Activated CD4-positive, CD25-positive, alpha-beta regulatory T cell treated with anti-CD3 and anti-CD28 coated beads, Interleukin-2, amount 50 U/mL, for 24 hours (primary cell): ENCODE data around the gene SCN1B.
"Not testable (repeated sequence)": the region's sequence is repeated elsewhere in the genome, so short reads cannot be mapped to it uniquely, and the experiment has no call there.

Experiments
- ATAC-seq, 2 donors: fragments of 150-1000 bp; cut with Tn5 transposase; one replicate each; pipeline ENCODE4 v1.10.0; 2021; ENCODE audit warnings: mild to moderate bottlenecking in 1 of 2, moderate library complexity in 1 of 2

Gene SCN1B

DNA sequence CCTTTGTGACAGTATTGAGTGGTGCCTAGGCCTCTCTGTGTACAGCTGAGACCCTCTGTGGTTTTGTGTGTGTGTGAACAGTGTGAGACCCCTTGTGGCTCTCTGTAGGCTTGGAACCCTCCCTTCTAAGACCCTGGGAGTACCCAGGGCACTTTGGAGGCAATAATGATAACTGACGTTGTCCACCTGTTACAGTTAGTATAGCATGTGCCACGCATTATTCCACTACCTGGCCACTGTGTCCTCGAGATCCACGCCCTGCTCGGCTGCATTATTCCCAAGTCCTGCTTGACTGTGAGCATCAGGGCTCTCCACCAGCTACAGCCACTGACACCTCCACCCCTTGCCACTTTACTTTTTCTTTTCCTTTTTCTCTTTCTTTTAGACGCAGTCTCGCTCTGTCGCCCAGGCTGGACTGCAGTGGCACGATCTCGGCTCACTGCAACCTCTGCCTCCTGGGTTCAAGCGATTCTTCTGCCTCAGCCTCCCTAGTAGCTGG is 28.2 kb upstream of the SCN1B start:
- no peak for ATAC-seq

DNA sequence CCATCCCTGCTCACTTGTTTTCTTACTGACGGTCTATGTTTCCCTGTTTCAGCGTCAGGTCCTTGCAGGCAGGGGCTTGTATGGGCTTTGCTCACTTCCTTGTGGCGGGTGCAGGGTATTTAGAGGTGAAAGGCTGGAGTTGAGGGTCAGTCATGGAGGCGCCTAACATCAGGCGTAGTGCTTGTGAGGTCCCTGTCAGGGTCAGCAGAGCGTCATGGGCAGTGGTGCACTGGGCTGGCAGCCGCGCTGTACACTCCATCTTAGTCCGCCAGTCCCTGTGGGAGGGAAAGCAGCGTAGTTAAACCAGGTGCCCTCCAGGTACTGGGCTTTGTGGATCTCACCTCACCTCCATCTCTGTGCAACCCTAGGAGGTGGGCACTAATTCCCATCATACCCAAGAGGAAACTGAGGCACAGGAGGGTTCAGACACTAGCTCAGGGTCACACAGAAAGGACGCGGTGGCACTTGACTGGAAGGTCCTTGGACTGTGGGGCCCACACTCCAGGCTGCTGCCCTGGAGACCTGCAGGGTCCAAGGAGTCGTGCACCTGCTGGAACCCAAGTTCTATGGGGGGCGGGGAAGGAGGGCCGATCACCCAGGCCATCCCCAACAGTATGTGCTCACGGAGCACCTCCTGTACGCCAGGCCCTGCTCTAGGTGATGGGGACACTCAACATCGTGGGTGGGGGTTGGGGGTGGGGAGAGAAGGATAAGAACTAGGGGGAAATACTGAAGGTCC is 25.6 kb upstream of the SCN1B start:
- ATAC-seq, result no peak

DNA sequence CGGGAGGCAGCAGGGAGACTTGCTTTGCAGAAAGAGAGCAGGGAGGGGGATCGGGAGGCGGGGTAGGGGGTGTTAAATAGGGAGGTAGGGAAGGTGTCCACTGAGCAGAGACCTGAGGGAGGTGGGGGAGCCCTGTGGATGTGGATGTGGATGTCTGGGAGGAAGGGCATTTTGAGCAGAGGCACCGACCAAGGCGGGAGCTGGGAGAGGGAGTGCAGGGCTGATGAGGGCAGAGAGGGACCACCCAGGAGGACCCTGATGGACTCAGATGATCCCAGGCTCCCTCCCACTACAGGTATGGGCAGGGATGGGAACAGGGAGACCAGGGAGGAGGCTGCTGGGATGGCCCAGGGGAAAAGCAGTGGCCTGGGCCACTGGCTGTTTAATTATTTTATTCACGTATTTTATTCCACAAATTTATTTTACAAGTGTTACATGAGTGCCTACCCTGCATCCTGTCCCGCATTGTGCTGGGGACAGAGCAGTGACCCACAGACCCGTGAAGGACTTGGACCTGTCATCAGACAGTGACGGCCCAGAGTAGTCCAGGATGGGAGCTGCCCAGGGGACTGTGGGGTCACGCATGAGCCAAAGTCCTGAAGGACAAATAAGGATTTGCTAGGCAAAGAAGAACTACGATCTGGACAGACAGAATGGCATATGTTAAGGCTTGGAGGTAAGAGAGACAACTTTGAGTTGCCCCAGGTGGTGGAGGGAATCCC is 24.9 kb upstream of the SCN1B start:
- ATAC-seq, result no peak

DNA sequence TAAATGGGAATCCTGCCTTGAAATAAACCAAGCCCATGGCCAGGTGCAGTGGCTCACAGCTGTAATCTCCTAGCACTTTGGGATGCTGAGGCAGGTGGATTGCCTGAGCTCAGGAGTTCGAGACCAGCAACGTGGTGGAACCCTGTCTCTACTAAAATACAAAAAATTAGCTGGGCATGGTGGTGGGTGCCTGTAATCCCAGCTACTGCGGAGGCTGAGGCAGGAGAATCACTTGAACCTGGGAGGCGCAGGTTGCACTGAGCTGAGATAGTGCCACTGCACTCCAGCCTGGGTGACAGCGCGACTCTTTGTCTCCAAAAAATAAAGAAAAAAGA is 24.3 kb upstream of the SCN1B start:
- not testable (repeated sequence) for ATAC-seq

DNA sequence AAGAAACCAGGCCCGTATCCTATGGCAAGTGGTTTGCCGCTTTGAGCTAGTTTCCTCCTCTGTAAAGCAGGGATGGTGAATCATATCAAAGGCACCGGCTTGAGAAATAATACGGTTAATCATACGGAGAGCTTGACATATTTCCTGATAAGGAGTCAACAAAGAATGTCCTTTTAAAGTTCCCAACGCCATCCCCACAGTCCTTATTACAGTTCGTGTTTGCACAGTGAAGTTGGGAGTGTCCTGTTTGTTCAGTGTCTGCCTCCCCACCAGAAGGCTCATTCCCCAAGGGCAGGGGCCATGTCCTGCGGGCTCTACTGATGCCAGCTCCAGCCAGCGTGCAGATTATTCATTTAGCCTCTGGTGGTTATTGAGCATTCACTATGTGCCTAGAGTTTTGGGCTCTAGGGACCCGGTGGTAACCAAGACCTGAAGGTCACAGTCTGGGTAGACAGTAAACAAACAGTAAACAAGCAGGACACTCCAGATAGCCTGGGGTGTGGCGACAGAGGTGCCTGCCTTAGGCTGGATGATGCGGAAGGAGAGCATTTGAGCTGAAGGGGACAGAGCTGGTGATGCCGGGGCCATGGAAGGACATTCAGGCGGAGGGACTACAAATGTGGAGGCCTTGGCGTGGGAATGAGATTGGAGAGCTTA is 23.8 kb upstream of the SCN1B start:
- no peak for ATAC-seq

DNA sequence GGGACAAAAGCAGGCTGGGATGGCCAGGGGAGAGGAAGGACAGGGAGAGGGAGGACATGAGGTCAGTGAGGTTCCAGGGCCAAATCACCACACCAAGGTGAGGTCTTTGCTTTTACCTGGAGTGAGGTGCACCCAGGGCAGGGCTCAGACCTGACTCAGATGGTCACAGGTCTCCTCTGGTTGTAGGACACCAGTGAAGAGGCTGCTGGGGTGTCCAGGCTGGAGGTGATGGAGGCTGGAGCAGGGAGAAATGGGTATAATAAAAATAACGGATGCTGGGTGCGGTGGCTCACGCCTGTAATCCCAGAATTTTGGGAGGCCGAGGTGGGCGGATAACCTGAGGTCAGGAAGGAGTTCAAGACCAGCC is 23.3 kb upstream of the SCN1B start:
- no peak for ATAC-seq

DNA sequence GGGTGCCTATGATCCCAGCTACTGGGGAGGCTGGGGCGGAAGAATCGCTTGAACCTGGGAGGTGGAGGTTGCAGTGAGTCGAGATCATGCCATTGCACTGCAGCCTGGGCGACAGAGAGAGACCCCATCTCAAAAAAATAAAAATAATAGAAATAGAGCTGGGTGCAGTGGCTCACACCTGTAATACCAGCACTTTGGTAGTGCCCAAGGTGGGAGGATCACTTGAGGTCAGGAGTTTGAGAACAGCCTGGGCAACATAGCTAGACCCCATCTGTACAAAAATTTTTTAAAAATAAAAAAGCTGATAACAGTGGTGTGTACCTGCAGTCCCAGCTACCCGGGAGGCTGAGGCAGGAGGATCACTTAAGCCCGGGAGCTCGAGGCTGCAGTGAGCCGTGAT is 22.8 kb upstream of the SCN1B start:
- ATAC-seq, result not testable (repeated sequence)

DNA sequence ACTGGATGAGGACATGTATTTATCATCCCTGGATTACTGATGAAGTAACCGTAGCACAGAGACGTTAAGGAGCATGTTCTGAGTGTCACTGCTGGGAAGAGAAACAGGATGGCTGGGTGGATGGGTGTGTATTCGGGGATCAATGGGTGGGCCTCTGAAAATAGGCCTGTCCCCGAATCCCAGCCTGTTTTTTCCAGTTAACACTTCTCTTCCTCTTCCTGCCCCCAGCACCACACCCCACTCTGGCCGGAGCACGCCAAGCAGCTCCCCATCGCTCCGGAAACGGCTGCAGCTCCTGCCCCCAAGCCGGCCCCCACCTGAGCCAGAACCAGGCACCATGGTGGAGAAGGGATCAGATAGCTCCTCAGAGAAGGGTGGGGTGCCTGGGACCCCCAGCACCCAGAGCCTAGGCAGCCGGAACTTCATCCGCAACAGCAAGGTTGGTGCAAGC is 21.4 kb upstream of the SCN1B start:
- no peak for ATAC-seq

DNA sequence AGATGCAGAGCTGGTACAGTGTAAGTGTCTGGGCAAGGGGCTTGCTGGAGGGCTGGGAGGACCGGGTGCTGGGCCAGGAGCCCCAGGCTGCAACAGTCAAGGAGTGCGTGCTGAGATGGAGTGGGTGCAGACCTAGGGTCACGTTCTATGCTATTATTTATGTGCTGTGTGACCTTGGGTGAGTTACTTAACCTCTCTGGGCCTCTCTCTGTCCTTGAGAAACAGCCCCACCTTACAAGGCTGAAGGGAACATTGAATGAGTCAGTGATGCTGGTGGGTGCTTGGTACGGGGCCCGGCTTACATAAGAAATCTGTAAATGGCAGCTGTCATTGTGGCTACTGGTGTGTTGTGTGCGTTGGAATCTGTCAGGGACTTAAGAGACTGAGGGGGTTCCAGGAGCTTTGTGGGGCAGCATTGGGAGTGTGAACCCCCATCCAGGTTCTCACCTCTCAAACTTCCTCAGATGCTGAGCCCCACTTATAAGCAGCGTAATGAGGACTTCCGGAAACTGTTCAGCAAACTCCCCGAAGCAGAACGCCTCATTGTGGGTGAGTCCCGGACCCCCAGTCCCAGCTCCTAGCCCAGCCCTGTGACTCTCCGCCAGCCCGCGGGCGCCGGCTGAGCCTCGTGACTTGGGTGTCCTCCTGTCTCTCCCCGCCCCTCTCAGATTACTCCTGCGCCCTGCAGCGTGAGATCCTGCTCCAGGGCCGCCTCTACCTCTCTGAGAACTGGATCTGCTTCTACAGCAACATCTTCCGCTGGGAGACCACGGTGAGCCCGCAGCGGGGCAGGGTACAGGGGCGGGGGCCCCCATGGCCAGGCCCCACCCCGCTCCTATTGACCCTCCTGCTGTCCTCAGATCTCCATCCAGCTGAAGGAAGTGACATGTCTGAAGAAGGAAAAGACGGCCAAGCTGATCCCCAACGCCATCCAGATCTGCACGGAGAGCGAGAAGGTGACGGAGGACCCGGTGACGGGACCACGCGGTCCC is 20.6 kb upstream of the SCN1B start:
- no peak for ATAC-seq

DNA sequence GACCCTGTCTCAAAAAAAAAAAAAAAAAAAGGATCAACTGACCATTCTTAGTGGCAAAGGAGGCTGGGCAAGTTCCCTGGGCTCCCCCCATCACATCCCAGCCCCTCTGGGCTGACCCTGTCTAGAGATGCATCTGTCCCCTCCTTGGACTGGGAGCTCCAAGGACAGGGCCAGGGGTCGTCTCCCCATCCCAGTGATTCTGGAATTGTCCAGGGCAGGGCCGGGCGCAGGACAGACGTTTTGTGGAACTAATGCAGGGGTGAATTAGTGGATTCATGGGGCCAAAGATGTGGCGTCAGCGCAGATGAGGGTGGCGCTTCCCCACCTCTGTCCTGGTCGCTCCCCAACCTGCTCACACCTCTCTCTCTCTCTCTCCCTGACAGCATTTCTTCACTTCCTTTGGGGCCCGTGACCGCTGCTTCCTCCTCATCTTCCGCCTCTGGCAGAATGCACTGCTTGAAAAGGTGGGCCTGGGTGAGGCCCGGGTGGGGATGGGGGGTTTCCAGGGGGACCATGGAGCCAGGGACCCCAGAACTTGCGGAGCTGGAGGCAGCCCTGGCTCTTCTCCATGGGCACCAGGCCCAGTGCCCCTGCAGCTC is 19.1 kb upstream of the SCN1B start:
- no peak for ATAC-seq

DNA sequence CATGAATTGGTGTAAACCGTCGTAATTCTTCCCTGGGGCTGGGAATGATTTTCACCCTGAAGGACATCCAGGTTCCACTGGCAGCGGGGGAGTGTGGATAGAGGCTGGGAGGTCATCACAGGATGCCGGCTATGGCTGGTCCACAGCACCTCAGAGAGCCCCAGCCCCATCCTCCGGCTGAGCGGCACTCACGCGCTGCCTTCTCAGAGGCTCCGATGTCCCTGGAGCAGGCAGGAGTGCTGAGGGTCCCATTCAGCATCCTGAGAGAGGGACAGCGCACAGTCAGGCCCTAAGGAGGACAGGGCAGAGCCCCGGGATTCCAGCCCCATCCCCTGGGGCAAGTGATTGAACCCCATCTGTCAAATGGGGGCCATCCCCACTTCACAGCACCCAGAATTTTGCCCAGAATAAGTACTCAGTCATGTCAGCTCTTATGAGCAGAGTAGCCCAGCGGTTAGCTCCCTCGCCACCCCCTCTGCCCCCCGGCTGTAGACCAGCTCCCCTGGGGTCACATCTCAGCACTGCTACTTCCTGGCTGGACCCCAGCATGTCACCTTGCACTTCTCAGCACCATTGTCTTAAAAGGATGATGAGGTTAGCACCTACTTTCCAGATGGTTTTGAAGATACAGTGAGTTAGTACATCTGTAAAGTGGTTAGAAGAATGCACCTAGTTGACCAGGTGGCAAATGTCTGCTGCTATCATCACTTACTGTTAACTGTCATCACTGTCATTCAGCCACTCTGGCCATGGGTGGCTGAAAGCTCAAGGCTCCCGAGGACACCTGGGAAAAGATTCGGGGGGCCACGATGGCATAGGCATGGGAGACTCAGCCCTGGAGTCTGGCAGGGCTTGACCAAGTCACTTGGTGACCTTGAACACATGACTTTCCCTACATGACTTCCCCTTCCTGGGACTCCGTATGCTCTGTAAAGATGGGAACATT is 18.3 kb upstream of the SCN1B start:
- ATAC-seq, result no peak

DNA sequence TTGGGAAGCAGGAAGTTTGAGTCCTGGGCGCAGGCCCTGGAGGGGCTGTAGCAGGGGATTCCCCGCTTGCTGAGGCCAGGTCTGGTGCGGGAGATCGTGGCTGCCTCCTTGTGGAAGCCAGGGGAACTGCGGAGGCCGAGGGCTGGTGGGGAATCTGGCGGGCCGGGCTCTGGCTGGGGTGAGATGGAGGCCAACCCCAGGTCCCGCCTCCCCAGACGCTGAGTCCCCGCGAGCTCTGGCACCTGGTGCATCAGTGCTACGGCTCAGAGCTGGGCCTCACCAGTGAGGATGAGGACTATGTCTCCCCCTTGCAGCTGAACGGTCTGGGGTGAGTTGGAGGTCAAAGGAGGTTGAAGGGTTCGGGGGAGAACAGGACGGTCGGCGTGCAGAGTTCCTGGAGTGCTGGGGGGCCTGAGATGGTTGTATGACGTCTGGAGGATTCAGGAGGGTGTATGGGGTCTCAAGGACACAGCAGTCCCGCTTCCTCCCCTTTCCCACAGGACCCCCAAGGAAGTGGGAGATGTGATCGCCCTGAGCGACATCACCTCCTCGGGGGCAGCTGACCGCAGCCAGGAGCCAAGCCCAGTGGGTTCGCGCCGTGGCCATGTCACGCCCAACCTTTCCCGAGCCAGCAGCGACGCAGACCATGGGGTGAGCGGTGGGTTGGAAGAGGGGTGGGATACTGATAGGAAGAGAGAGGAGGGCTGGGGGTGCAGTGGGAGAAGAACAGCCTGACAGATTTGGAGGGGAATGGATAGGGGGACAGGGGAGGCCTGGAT is 17.0 kb upstream of the SCN1B start:
- peak; percentile 70 to 77 for ATAC-seq

DNA sequence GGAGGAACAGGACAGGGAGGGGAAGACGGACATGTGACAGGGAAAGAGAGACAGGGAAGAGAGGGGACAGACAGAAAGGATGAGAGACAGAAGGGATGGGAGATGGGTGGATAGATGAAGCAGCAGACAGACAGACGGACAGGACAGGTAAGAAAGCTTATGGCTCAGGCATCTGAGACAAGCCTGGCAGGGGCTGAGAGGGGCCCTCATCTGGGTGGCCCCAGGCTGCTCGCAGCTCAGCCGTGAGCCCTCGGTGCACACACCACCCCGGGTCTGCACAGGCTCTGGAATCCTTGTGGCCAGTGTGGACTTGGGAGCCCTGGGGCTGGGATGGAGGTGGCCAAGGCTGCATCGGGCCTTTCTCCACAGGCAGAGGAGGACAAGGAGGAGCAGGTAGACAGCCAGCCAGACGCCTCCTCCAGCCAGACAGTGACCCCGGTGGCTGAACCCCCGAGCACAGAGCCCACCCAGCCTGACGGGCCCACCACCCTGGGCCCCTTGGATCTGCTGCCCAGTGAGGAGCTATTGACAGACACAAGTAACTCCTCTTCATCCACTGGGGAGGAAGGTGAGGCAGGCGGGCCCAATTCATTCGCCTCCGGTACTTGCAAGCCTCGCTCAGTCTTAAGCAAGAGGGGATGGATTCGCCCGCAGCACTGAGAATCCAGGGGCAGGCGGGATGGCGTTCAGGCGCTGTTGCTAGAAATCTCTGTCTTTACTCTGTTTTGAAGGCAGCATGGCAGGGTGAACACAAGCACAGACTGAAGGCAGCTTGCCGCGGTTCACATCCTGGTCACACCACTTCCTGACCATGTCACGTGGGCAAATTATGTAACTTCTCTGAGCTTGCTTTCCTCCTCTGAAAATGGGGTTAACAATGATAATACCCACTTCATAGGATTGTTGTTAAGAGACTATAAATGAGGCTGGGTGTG is 16.2 kb upstream of the SCN1B start:
- ATAC-seq, result peak; percentile 62 to 64

DNA sequence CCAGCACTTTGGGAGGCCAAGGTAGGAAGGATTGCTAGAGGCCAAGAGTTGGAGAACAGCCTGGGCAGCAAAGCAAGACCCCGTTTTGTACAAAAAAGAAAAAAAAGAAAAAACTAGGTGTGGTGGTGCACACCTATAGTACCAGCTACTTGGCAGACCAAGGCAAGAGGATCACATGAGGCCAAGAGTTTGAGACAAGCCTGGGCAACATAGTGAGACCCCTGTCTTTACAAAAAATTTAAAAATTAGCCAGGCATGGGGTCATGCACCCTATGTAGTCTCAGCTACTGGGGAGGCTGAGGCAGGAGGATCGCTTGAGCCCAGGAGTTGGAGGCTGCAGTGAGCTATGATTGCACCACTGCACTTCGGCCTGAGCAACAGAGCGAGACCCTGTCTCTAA is 15.5 kb upstream of the SCN1B start:
- not testable (repeated sequence) for ATAC-seq

DNA sequence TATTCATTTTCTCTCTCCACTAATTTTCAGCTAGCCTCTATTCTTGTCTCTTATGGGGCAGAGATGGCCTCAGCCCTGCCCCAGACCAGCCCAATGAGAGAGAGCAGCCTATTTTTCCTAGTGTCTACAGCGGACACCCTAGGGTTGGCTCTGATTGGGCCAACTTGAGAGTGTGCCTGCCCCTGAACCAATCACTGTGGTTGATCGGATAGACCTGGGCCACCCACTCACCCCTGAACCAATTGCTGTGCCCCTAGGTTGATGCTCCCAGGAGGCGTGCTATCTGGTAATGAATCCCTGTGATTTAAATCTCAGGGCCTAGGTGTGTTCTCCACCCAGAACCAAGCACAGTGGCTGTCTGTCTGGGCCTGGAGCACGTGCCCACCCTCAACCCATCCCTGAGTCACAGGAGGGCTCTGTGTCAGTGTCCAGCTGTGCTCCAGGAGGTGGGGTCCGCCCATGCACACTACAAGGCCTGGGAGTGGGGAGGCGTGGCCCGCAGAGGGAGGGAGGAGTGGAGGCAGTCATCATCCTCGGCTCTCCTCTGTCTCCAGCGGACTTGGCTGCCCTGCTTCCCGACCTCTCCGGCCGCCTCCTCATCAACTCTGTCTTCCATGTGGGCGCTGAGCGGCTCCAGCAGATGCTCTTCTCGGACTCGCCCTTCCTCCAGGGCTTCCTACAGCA is 14.9 kb upstream of the SCN1B start:
- no peak for ATAC-seq

DNA sequence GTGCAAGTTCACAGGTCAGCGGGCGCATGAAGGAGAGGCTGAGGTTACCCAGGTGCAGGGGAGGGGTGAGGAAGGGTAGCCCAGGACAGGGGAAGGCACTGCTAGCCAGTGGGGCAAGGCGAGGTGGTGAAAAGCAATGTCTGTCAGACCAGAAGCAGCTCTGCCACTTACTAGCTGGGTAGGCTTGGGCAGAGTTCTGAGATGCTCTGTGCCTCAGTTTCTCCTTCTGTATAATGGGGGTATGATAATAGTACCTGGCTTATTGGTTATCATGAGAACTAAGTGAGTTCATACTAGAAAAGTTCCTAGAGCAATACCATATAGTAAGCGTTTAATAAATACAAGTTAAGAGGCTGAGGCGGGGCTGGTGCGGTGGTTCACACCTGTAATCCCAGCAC is 14.3 kb upstream of the SCN1B start:
- ATAC-seq, result no peak

DNA sequence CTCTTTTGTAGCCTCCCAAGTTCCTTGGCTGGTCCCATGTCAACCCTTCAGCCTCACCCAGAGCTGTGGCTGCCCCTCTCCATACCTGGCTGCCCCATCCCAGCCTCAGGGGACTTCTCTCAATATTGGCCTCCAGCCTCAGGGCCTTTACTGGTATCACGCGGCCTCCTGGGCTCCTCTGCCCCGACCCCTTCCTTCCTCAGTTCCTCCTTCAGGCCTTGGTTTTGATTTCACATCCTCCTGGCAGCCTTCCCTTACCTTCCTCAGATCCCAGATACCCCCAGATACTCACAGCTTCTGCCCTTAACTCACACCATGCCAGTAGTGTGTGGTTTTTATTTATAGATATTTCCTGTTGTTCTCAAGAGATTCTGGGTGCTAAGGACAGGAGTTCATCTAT is 12.8 kb upstream of the SCN1B start:
- ATAC-seq, result no peak

DNA sequence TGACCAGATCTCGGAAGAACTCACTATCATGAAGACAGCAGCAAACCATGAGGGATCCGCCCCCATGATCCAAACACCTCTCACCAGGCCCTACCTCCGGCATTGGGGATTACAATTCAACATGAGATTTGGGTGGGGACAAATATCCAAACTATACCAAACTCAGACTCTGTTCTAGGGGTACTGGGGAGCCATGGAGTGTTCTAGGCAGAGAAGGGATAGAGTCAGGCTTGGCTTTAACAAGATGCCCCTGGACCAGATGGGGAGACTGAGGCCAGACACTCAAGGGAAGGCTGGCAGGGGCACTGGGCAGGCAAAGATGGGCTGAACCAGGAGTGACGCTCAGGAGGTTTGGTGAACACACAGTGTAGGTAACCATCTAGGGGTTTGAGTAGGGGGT is 11.9 kb upstream of the SCN1B start:
- ATAC-seq, result no peak
